SK-N-SH (cell line): ENCODE data around the gene EHD1. TPM values are rescaled to one million over a fixed set of nuclear protein-coding genes. Genes with fewer than 3 reads are reported as not detected.

Experiments
- CTCF ChIA-PET: fragments of 300-600, 350-600 bp; formaldehyde crosslinking; extraction: SDS; loops from one replicate; lab custom pipeline; 2021; lab: Yijun Ruan, JAX
- POLR2A ChIA-PET: fragments of 350-600 bp; sonication (Branson Sonifier 250); formaldehyde crosslinking; extraction: SDS; loops from one replicate; lab custom pipeline; 2020; ENCODE audit warnings: antibody characterized with exemption, inconsistent platforms; lab: Yijun Ruan, JAX
- DNase-seq: peaks from one replicate; pipeline ENCODE4 v3.0.0; 2012
- H2AFZ ChIP-seq: fragments of 200-600 bp; sonication (generic); 2 replicates; pipeline ENCODE4 v1.8.1; 2016; ENCODE audit warnings: antibody characterized with exemption, mild to moderate bottlenecking, low read depth
- H3F3A ChIP-seq: fragments of 200-600 bp; sonication (generic); replicated peaks from 2 replicates; pipeline ENCODE3; 2016; ENCODE audit warnings: antibody characterized with exemption, mild to moderate bottlenecking; ENCODE audit not compliant: insufficient read depth
- H3K27ac ChIP-seq, 2 experiments: fragments of 200-500 bp in 1 of 2; fragments of 200-600 bp in 1 of 2; sonication (Bioruptor generic) in 1 of 2; sonication (generic), shearing (Covaris generic) in 1 of 2; 2 replicates each; pipeline versions ENCODE4 v1.5.1 to v1.6.1; 2014 to 2016; ENCODE audit warnings: low read depth in 2 of 2, inconsistent platforms in 1 of 2, low read length in 1 of 2, mild to moderate bottlenecking in 1 of 2, mixed read lengths in 1 of 2
- H3K27me3 ChIP-seq: fragments of 200-600 bp; sonication (generic), shearing (Covaris generic); 2 replicates; pipeline ENCODE4 v1.6.1; 2016; ENCODE audit warnings: mixed run types; ENCODE audit not compliant: insufficient read depth
- H3K36me3 ChIP-seq, 2 experiments: fragments of 200-500 bp in 1 of 2; fragments of 200-600 bp in 1 of 2; sonication (Bioruptor generic) in 1 of 2; sonication (generic) in 1 of 2; replicated peaks in 1 of 2; 2 replicates each; pipeline versions ENCODE3 to v1.5.1; 2014 to 2016; ENCODE audit warnings: low read length in 1 of 2, mild to moderate bottlenecking in 1 of 2; ENCODE audit not compliant: insufficient read depth in 2 of 2, control insufficient read depth in 1 of 2
- H3K4me1 ChIP-seq, 2 experiments: fragments of 200-500 bp in 1 of 2; fragments of 200-600 bp in 1 of 2; sonication (Bioruptor generic) in 1 of 2; sonication (generic), shearing (Covaris generic) in 1 of 2; 2 replicates each; pipeline versions ENCODE4 v1.5.1 to v1.6.1; 2014 to 2016; ENCODE audit warnings: low read depth in 1 of 2, low read length in 1 of 2, mixed run types in 1 of 2; ENCODE audit not compliant: insufficient read depth in 2 of 2, control insufficient read depth in 1 of 2
- H3K4me2 ChIP-seq: fragments of 200-600 bp; sonication (generic), shearing (Covaris generic); 2 replicates; pipeline ENCODE4 v1.6.1; 2017; ENCODE audit warnings: mixed run types
- H3K4me3 ChIP-seq, 2 experiments: fragments of 200-500 bp in 1 of 2; fragments of 200-600 bp in 1 of 2; sonication (Bioruptor generic) in 1 of 2; sonication (generic), shearing (Covaris generic) in 1 of 2; 2 replicates each; pipeline versions ENCODE4 v1.5.1 to v1.8.1; 2014 to 2016; ENCODE audit warnings: low read depth in 2 of 2, inconsistent platforms in 1 of 2, low read length in 1 of 2, mild to moderate bottlenecking in 1 of 2, mixed read lengths in 1 of 2, moderate library complexity in 1 of 2
- H3K79me2 ChIP-seq: fragments of 200-600 bp; sonication (generic); 2 replicates; pipeline ENCODE4 v1.8.1; 2017; ENCODE audit warnings: mild to moderate bottlenecking; ENCODE audit not compliant: insufficient read depth
- H3K9ac ChIP-seq: fragments of 200-600 bp; sonication (generic); 2 replicates; pipeline ENCODE4 v1.6.1; 2017; ENCODE audit warnings: mixed run types
- H3K9me2 ChIP-seq: fragments of 200-600 bp; sonication (generic); 2 replicates; pipeline ENCODE4 v1.6.1; 2017; ENCODE audit warnings: mixed run types
- H3K9me3 ChIP-seq: fragments of 200-600 bp; sonication (generic); 2 replicates; pipeline ENCODE4 v1.6.1; 2017; ENCODE audit warnings: mixed run types, mild to moderate bottlenecking, moderate library complexity
- H4K20me1 ChIP-seq: fragments of 200-600 bp; sonication (generic); 2 replicates; pipeline ENCODE4 v1.6.1; 2017; ENCODE audit warnings: mild to moderate bottlenecking, mixed run types; ENCODE audit not compliant: insufficient read depth
- ELF1 ChIP-seq: IDR thresholded peaks from 2 replicates; pipeline ENCODE4 v1.4.0; 2012
- EP300 ChIP-seq, 2 experiments: IDR thresholded peaks; 2 replicates each; pipeline versions ENCODE4 v1.4.0 to v1.6.1; 2012; ENCODE audit warnings: borderline replicate concordance in 1 of 2, low read depth in 1 of 2, low read length in 1 of 2
- EZH2phosphoT487 ChIP-seq: fragments of 200-600 bp; sonication (generic); IDR thresholded peaks from 2 replicates; pipeline ENCODE4 v1.6.1; 2017; ENCODE audit warnings: low read depth, mixed run types, mild to moderate bottlenecking, antibody characterized with exemption, moderate library complexity, borderline replicate concordance
- NFIC ChIP-seq: IDR thresholded peaks from 2 replicates; pipeline ENCODE4 v1.4.0; 2012; ENCODE audit warnings: borderline replicate concordance
- RAD21 ChIP-seq: IDR thresholded peaks from 2 replicates; pipeline ENCODE4 v1.6.1; 2012; ENCODE audit warnings: mild to moderate bottlenecking, low read length
- TAF1 ChIP-seq: IDR thresholded peaks from 2 replicates; pipeline ENCODE4 v1.6.1; 2012; ENCODE audit warnings: low read depth, mild to moderate bottlenecking, low read length, moderate library complexity, borderline replicate concordance
- WGBS: methylation state at CpG from one replicate; pipeline ENCODE4 v1.1.6; 2017; ENCODE audit warnings: low lambda C conversion rate; 5-methylcytosine and 5-hydroxymethylcytosine counted together
- polyA plus RNA-seq, 3 experiments: library from polyadenylated mRNA; depleted of rRNA; stranded (reverse); fragments of >200 nt; gene quantifications; 2 replicates each; pipeline ENCODE4 v1.2.3, GENCODE V29; 2012
- TF ChIP-seq, protein P1 (sequence below): fragments of 150-350 bp; IDR thresholded peaks from 2 replicates; pipeline ENCODE4 v1.6.1; 2017; ENCODE audit warnings: antibody characterized with exemption, low read length, low read depth, borderline replicate concordance
- TF ChIP-seq, protein P2 (sequence below): IDR thresholded peaks from 2 replicates; pipeline ENCODE4 v1.6.1; 2012; ENCODE audit warnings: mild to moderate bottlenecking, low read depth, low read length, moderate library complexity

The EHD1 gene
- polyA plus RNA-seq, 1 of the 3 experiments (the other 2 are of a cell fraction) = 93.3 TPM

DNA sequence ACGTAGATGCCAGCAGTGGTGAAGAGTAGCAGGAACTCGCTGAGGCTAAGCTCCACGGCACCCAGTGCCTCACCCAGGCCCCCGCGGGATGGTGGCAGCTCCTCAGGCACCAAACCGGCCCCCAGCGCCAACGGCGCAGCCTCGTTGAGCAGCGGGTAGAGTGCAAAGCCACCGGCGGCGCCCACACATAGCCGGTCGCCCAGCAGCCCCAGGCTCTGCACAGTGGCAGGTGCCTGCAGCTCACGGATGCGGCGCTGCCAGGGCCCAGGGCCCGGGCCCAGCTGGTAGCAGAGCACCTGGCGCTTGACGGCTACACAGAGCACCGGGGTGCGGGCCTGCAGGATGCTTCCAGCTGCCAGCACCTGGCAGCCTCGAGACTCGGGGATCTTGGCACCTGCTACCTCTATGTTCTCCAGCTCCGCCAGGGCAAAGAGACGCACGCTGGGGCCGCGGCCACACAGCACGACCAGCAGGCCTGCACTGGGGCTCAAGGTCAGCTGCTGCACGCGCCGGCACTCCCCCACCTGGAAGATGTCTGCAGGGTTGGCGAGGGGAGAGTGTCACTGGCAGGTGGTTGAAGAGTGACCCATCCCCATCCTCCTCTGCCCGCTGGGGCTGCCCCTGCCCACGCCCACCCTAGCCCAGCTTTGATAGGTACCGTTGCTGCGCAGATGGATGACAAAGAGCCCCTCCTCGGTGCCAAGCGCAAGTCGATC lies 48.7 kb downstream of the EHD1 start:
- ChIA-PET POLR2A (no interaction called here), CTCF (interaction anchor here (0.8 to 1.8 kb wide), 6 partner anchors 14 to 184 kb away, joined by 3 to 7 read pairs (median 4); partner anchors contain the start of genes ARL2, CDC42BPG and RASGRP2)
- WGBS = 82% methylated on average over 19 of the region's 43 CpGs

DNA sequence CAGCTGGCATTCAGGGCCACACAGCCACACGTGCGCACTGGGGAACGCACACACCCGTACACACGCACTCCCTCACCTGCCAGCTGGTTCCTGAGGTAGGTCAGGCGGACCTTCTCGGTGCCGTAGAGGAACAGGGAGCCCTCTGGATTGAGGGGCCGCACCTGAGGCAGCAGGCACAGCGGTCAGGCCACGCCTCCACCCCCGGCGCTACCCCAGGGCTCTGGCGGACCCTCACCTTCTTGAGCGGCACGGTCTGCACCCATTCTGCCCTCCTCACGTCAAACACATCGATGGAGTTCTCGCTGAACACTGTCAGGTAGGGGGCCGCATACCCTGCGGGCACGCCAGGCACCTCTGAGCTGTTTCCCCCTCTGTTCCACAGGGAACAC lies 51.0 kb downstream of the EHD1 start:
- Histone ChIP-seq H3K36me3 (no peaks in the 10 kb centered on the region), H3F3A (no peaks in the 10 kb centered on the region), H3K9me3 (no peaks in the 10 kb centered on the region), H3K27me3 (no peaks in the 10 kb centered on the region; the same call in 1 of the 2 replicates), H3K9me2 (no peaks in the 10 kb centered on the region), H3K4me2 (no peak overlapping the region), H2AFZ (no peak overlapping the region), H3K27ac (no peak overlapping the region), H3K79me2 (no peaks in the 10 kb centered on the region), H3K4me3 (no peak overlapping the region), H4K20me1 (no peaks in the 10 kb centered on the region), H3K9ac (no peak overlapping the region), H3K4me1 (no peaks in the 10 kb centered on the region; a peak in 1 of 4 replicates)
- POLR2A ChIA-PET = no interaction called here
- TF ChIP-seq, protein P1, sequence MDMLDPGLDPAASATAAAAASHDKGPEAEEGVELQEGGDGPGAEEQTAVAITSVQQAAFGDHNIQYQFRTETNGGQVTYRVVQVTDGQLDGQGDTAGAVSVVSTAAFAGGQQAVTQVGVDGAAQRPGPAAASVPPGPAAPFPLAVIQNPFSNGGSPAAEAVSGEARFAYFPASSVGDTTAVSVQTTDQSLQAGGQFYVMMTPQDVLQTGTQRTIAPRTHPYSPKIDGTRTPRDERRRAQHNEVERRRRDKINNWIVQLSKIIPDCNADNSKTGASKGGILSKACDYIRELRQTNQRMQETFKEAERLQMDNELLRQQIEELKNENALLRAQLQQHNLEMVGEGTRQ = no peak
- CTCF ChIA-PET = no interaction called here
- no peak for DNase-seq
- 91% methylated on average over 19 of the region's 22 CpGs for WGBS

More for the DNA sequence above, 48.7 kb downstream of the EHD1 start:
- Histone ChIP-seq H3F3A (no peaks in the 10 kb centered on the region), H3K9ac (no peak overlapping the region), H2AFZ (no peak overlapping the region), H3K9me3 (no peaks in the 10 kb centered on the region), H3K4me1 (no peaks in the 10 kb centered on the region; a peak in 1 of 4 replicates), H3K4me3 (no peak overlapping the region), H3K9me2 (no peaks in the 10 kb centered on the region), H3K27ac (no peak overlapping the region), H3K36me3 (no peaks in the 10 kb centered on the region), H3K79me2 (no peaks in the 10 kb centered on the region), H3K4me2 (no peak overlapping the region), H4K20me1 (no peaks in the 10 kb centered on the region), H3K27me3 (no peaks in the 10 kb centered on the region)
- TF ChIP-seq ELF1 (no peak), RAD21 (no peak), EZH2phosphoT487 (no peak), TAF1 (no peak), EP300 (IDR thresholded peaks at IDR 0.05; ENCODE audit: borderline replicate concordance in 1 of 2, low read depth in 1 of 2, low read length in 1 of 2) (no peak), NFIC (no peak)
- TF ChIP-seq, protein P2, sequence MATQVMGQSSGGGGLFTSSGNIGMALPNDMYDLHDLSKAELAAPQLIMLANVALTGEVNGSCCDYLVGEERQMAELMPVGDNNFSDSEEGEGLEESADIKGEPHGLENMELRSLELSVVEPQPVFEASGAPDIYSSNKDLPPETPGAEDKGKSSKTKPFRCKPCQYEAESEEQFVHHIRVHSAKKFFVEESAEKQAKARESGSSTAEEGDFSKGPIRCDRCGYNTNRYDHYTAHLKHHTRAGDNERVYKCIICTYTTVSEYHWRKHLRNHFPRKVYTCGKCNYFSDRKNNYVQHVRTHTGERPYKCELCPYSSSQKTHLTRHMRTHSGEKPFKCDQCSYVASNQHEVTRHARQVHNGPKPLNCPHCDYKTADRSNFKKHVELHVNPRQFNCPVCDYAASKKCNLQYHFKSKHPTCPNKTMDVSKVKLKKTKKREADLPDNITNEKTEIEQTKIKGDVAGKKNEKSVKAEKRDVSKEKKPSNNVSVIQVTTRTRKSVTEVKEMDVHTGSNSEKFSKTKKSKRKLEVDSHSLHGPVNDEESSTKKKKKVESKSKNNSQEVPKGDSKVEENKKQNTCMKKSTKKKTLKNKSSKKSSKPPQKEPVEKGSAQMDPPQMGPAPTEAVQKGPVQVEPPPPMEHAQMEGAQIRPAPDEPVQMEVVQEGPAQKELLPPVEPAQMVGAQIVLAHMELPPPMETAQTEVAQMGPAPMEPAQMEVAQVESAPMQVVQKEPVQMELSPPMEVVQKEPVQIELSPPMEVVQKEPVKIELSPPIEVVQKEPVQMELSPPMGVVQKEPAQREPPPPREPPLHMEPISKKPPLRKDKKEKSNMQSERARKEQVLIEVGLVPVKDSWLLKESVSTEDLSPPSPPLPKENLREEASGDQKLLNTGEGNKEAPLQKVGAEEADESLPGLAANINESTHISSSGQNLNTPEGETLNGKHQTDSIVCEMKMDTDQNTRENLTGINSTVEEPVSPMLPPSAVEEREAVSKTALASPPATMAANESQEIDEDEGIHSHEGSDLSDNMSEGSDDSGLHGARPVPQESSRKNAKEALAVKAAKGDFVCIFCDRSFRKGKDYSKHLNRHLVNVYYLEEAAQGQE = no peak
- no peak for DNase-seq
